ENCODE data around the gene C14orf39.

The C14orf39 gene

GRCh38 chr14:60485598-60486251 is at the start of gene C14orf39:
C14orf39 (minus strand) TSS chr14:60486063; CDS start chr14:60485078, 985 bp downstream.
- peak; percentile 81 for DNase-seq (ENCODE audit: low spot score)

- no peak for DNase-seq (ENCODE audit: low spot score)
Measured at GRCh38 chr14:60532442-60532841, 46.6 kb upstream of the C14orf39 start.

GRCh38 chr14:60515511-60516289 is 29.8 kb upstream of the C14orf39 start:
- no peak for DNase-seq (ENCODE audit: low spot score)

GRCh38 chr14:60514741-60515491 is 29.1 kb upstream of the C14orf39 start:
- peak; percentile 70 for DNase-seq (ENCODE audit: low spot score)

GRCh38 chr14:60514378-60514740 is 28.5 kb upstream of the C14orf39 start:
- DNase-seq (ENCODE audit: low spot score) = no peak

- DNase-seq (ENCODE audit: low spot score) = no peak
Measured at GRCh38 chr14:60512973-60513571, 27.2 kb upstream of the C14orf39 start.

GRCh38 chr14:60512126-60512525 is 26.3 kb upstream of the C14orf39 start:
- DNase-seq (ENCODE audit: low spot score) = no peak

- DNase-seq (ENCODE audit: low spot score) = no peak
Measured at GRCh38 chr14:60510951-60511599, 25.2 kb upstream of the C14orf39 start.

- no peak for DNase-seq (ENCODE audit: low spot score)
Measured at GRCh38 chr14:60510254-60510950, 24.5 kb upstream of the C14orf39 start.

- peak; percentile 52 for DNase-seq (ENCODE audit: low spot score)
Measured at GRCh38 chr14:60509438-60510253, 23.8 kb upstream of the C14orf39 start.

GRCh38 chr14:60508707-60509437 is 23.0 kb upstream of the C14orf39 start, which contains the start of gene SIX6:
SIX6 (plus strand) TSS chr14:60509146; CDS start chr14:60509399, 253 bp downstream.
- peak; percentile 83 for DNase-seq (ENCODE audit: low spot score)

- no peak for DNase-seq (ENCODE audit: low spot score)
Measured at GRCh38 chr14:60508363-60508706, 22.5 kb upstream of the C14orf39 start.

GRCh38 chr14:60506985-60507829 is 21.3 kb upstream of the C14orf39 start:
- no peak for DNase-seq (ENCODE audit: low spot score)

- DNase-seq (ENCODE audit: low spot score) = no peak
Measured at GRCh38 chr14:60506462-60506984, 20.7 kb upstream of the C14orf39 start.

- DNase-seq (ENCODE audit: low spot score) = no peak
Measured at GRCh38 chr14:60506010-60506409, 20.1 kb upstream of the C14orf39 start.

- DNase-seq (ENCODE audit: low spot score) = no peak
Measured at GRCh38 chr14:60505448-60505847, 19.6 kb upstream of the C14orf39 start.

- no peak for DNase-seq (ENCODE audit: low spot score)
Measured at GRCh38 chr14:60502541-60502940, 16.7 kb upstream of the C14orf39 start.

GRCh38 chr14:60495946-60496345 is 10.1 kb upstream of the C14orf39 start:
- DNase-seq (ENCODE audit: low spot score) = no peak
